H9 (cell line): Measurements from ENCODE around the gene SCAND1. TPM values are rescaled to one million over a fixed set of nuclear protein-coding genes. Genes with fewer than 3 reads are reported as not detected.

Experiments
- DNase-seq: peaks from one replicate; pipeline ENCODE4 v3.0.0-alpha.2; 2017
- H2AFZ ChIP-seq: one replicate; pipeline ENCODE4 v1.6.1; 2013; ENCODE audit warnings: mild to moderate bottlenecking, low read length, control low read depth, moderate library complexity
- H2AK5ac ChIP-seq: 2 replicates; pipeline ENCODE4 v1.6.1; 2013; ENCODE audit warnings: low read length, control low read depth, mixed read lengths; ENCODE audit not compliant: insufficient read length
- H2BK120ac ChIP-seq: one replicate; pipeline ENCODE4 v1.6.1; 2013; ENCODE audit warnings: low read depth, mild to moderate bottlenecking, low read length, control low read depth, inconsistent platforms; ENCODE audit not compliant: poor library complexity, severe bottlenecking
- H2BK12ac ChIP-seq: 2 replicates; pipeline ENCODE4 v1.6.1; 2013; ENCODE audit warnings: low read length, control low read depth, mixed read lengths, low read depth; ENCODE audit not compliant: insufficient read length
- H2BK15ac ChIP-seq: 2 replicates; pipeline ENCODE4 v1.6.1; 2013; ENCODE audit warnings: low read depth, low read length, control low read depth
- H2BK20ac ChIP-seq: one replicate; pipeline ENCODE4 v1.6.1; 2013; ENCODE audit warnings: low read depth, mild to moderate bottlenecking, low read length, control low read depth, inconsistent platforms; ENCODE audit not compliant: poor library complexity, severe bottlenecking
- H2BK5ac ChIP-seq: 2 replicates; pipeline ENCODE4 v1.6.1; 2013; ENCODE audit warnings: low read length, control low read depth, mixed read lengths; ENCODE audit not compliant: insufficient read length
- H3K14ac ChIP-seq: 2 replicates; pipeline ENCODE4 v1.6.1; 2013; ENCODE audit warnings: low read length, control low read depth; ENCODE audit not compliant: insufficient read depth
- H3K18ac ChIP-seq: 2 replicates; pipeline ENCODE4 v1.6.1; 2013; ENCODE audit warnings: low read depth, mild to moderate bottlenecking, mixed read lengths, low read length, control low read depth; ENCODE audit not compliant: insufficient read length
- H3K23ac ChIP-seq: 2 replicates; pipeline ENCODE4 v1.6.1; 2013; ENCODE audit warnings: low read length, control low read depth, mixed read lengths, low read depth; ENCODE audit not compliant: insufficient read length
- H3K23me2 ChIP-seq: 2 replicates; pipeline ENCODE4 v1.6.1; 2013; ENCODE audit warnings: low read depth, mild to moderate bottlenecking, mixed read lengths, low read length, control low read depth; ENCODE audit not compliant: insufficient read length, poor library complexity, severe bottlenecking
- H3K27ac ChIP-seq: 2 replicates; pipeline ENCODE4 v1.5.1; 2013; ENCODE audit warnings: low read length, control low read depth, mixed read lengths, low read depth; ENCODE audit not compliant: insufficient read length
- H3K27me3 ChIP-seq: 2 replicates; pipeline ENCODE4 v1.6.1; 2013; ENCODE audit warnings: low read length, control low read depth, inconsistent platforms; ENCODE audit not compliant: insufficient read depth
- H3K4ac ChIP-seq: 2 replicates; pipeline ENCODE4 v1.6.1; 2013; ENCODE audit warnings: low read depth, mild to moderate bottlenecking, control low read depth, inconsistent platforms, low read length, moderate library complexity
- H3K4me1 ChIP-seq: 2 replicates; pipeline ENCODE4 v1.6.1; 2013; ENCODE audit warnings: low read length, control low read depth, inconsistent platforms; ENCODE audit not compliant: insufficient read depth
- H3K4me2 ChIP-seq: 2 replicates; pipeline ENCODE4 v1.6.1; 2013; ENCODE audit warnings: low read length, control low read depth, mixed read lengths; ENCODE audit not compliant: insufficient read length, insufficient read depth
- H3K56ac ChIP-seq: 2 replicates; pipeline ENCODE4 v1.6.1; 2013; ENCODE audit warnings: low read depth, mild to moderate bottlenecking, mixed read lengths, low read length, control low read depth; ENCODE audit not compliant: insufficient read length
- H3K79me1 ChIP-seq: 2 replicates; pipeline ENCODE4 v1.6.1; 2013; ENCODE audit warnings: low read depth, mild to moderate bottlenecking, moderate library complexity, low read length, control low read depth, inconsistent platforms; ENCODE audit not compliant: insufficient read depth, poor library complexity, severe bottlenecking
- H3K79me2 ChIP-seq: 2 replicates; pipeline ENCODE4 v1.6.1; 2013; ENCODE audit warnings: low read length, control low read depth, inconsistent platforms; ENCODE audit not compliant: insufficient read depth
- H3K9ac ChIP-seq: 2 replicates; pipeline ENCODE4 v1.6.1; 2013; ENCODE audit warnings: low read length, control low read depth, mixed read lengths; ENCODE audit not compliant: insufficient read length; ENCODE audit errors: extremely low read depth
- H3K9me3 ChIP-seq: one replicate; pipeline ENCODE4 v1.6.1; 2013; ENCODE audit warnings: low read depth, low read length, inconsistent platforms; ENCODE audit not compliant: control insufficient read depth
- H3T11ph ChIP-seq: one replicate; pipeline ENCODE4 v1.6.1; 2013; ENCODE audit warnings: mild to moderate bottlenecking, low read length, control low read depth, inconsistent platforms
- H4K20me1 ChIP-seq: one replicate; pipeline ENCODE4 v1.6.1; 2013; ENCODE audit not compliant: control insufficient read depth, insufficient read length, insufficient read depth
- H4K5ac ChIP-seq: 2 replicates; pipeline ENCODE4 v1.6.1; 2013; ENCODE audit warnings: low read depth, mild to moderate bottlenecking, mixed read lengths, low read length, control low read depth; ENCODE audit not compliant: insufficient read length
- H4K8ac ChIP-seq: replicated peaks from 2 replicates; pipeline ENCODE4 v1.6.1; 2013; ENCODE audit warnings: low read length, control low read depth, mixed read lengths, low read depth; ENCODE audit not compliant: insufficient read length
- H4K91ac ChIP-seq: 2 replicates; pipeline ENCODE4 v1.6.1; 2013; ENCODE audit warnings: low read depth, mild to moderate bottlenecking, moderate library complexity, mixed read lengths, low read length, control low read depth; ENCODE audit not compliant: insufficient read length
- H3K27ac Mint-ChIP-seq, 3 experiments: 2 replicates in 2 of 3; 3 replicates in 1 of 3; pipeline ENCODE4 v1.8.0; 2020 to 2021; ENCODE audit warnings: mixed read lengths in 3 of 3, mild to moderate bottlenecking in 1 of 3, moderate library complexity in 1 of 3
- H3K27me3 Mint-ChIP-seq: 2 replicates; pipeline ENCODE4 v1.8.0; 2021; ENCODE audit warnings: low read depth, mild to moderate bottlenecking, moderate library complexity, mixed read lengths
- H3K36me3 Mint-ChIP-seq, 3 experiments: 2 replicates in 2 of 3; 3 replicates in 1 of 3; pipeline ENCODE4 v1.8.0; 2020 to 2021; ENCODE audit warnings: low read depth in 3 of 3, mixed read lengths in 3 of 3; ENCODE audit not compliant: insufficient read depth in 1 of 3
- H3K4me1 Mint-ChIP-seq, 2 experiments: 2 replicates each; pipeline ENCODE4 v1.8.0; 2020; ENCODE audit warnings: mixed read lengths in 2 of 2
- H3K4me3 Mint-ChIP-seq, 2 experiments: 2 replicates in 1 of 2; 3 replicates in 1 of 2; pipeline ENCODE4 v1.8.0; 2020 to 2021; ENCODE audit warnings: mild to moderate bottlenecking in 2 of 2, mixed read lengths in 2 of 2, moderate library complexity in 1 of 2
- H3K9me3 Mint-ChIP-seq, 2 experiments: 2 replicates in 1 of 2; 3 replicates in 1 of 2; pipeline ENCODE4 v1.8.0; 2020; ENCODE audit warnings: mild to moderate bottlenecking in 2 of 2, mixed read lengths in 2 of 2, moderate library complexity in 1 of 2
- WGBS: extraction: QIAGEN DNeasy Blood & Tissue Kit; methylation state at CpG from one replicate; pipeline ENCODE4 v1.1.7; 2013; ENCODE audit warnings: missing lambda C conversion rate, low lambda C conversion rate, mixed read lengths; ENCODE audit not compliant: insufficient read length; ENCODE audit errors: extremely low coverage; 5-methylcytosine and 5-hydroxymethylcytosine counted together
- total RNA-seq: library from RNA; stranded (reverse); gene quantifications from 2 replicates; pipeline ENCODE4 v1.2.1, GENCODE V29; 2021
- TF ChIP-seq, protein P1 (sequence below): fragments of 200-600 bp; sonication (generic); conservative IDR thresholded peaks from 3 replicates; pipeline ENCODE4 v1.8.0; 2021; ENCODE audit warnings: antibody characterized with exemption, mild to moderate bottlenecking

SCAND1 gene
- total RNA-seq, 1 experiment from 2014 or later = 59.1 TPM

DNA sequence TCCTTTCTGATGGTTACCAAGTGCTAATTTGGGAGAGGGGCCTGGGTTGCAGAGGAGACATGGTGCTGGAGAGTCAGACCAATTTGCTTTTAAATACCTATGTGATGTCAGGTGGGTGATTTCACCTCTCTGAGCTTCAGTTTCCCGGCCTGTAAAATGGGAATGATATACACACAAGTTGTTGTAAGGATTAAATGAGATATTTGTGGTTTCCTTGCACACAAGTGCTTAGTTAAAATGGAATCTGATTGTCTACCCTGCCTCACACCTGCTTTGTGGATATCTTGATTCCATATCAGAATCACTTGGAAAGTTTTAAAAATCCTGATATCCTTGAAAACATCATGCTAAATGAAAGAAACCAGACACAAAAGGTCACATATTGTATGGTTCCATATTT is 44.5 kb downstream of the SCAND1 start:
- no peak overlapping the region for H3K56ac ChIP-seq
- peaks cover 12 to 50% (median 43%) of the 10 kb centered on the region in 3 experiments for H3K36me3 Mint-ChIP-seq
- H3K4ac ChIP-seq = no peak overlapping the region
- WGBS = no CpG with 5 or more reads among the region's 1 CpG
- H4K91ac ChIP-seq = no peak overlapping the region
- H3K14ac ChIP-seq = no peak overlapping the region
- no peaks in the 10 kb centered on the region for H3K27me3 ChIP-seq
- H3K4me1 Mint-ChIP-seq = peaks cover 20 to 34% of the 10 kb centered on the region in 2 experiments
- DNase-seq = no peak
- no peak overlapping the region for H3K18ac ChIP-seq
- no peak overlapping the region for H2AFZ ChIP-seq
- H3K79me2 ChIP-seq = no peaks in the 10 kb centered on the region
- H4K20me1 ChIP-seq = no peaks in the 10 kb centered on the region
- H3K9ac ChIP-seq = no peak overlapping the region
- H2BK5ac ChIP-seq = no peak overlapping the region
- no peak overlapping the region for H4K8ac ChIP-seq
- H4K5ac ChIP-seq = no peak overlapping the region
- H3T11ph ChIP-seq = no peak overlapping the region
- no peak overlapping the region for H2BK12ac ChIP-seq
- H3K79me1 ChIP-seq = no peaks in the 10 kb centered on the region
- no peak overlapping the region for H3K4me2 ChIP-seq
- H3K9me3 ChIP-seq = no peaks in the 10 kb centered on the region
- no peak overlapping the region for H2AK5ac ChIP-seq
- no peak overlapping the region for H2BK15ac ChIP-seq
- H3K9me3 Mint-ChIP-seq = no peaks in the 10 kb centered on the region
- peak overlapping the region in 1 of 3 experiments; percentile 59; a peak in 2 of 7 replicates for H3K27ac Mint-ChIP-seq
- TF ChIP-seq, protein P1, sequence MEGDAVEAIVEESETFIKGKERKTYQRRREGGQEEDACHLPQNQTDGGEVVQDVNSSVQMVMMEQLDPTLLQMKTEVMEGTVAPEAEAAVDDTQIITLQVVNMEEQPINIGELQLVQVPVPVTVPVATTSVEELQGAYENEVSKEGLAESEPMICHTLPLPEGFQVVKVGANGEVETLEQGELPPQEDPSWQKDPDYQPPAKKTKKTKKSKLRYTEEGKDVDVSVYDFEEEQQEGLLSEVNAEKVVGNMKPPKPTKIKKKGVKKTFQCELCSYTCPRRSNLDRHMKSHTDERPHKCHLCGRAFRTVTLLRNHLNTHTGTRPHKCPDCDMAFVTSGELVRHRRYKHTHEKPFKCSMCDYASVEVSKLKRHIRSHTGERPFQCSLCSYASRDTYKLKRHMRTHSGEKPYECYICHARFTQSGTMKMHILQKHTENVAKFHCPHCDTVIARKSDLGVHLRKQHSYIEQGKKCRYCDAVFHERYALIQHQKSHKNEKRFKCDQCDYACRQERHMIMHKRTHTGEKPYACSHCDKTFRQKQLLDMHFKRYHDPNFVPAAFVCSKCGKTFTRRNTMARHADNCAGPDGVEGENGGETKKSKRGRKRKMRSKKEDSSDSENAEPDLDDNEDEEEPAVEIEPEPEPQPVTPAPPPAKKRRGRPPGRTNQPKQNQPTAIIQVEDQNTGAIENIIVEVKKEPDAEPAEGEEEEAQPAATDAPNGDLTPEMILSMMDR = no peak
- no peak overlapping the region for H2BK120ac ChIP-seq
- no peak overlapping the region for H3K27ac ChIP-seq
- H3K4me3 Mint-ChIP-seq = no peak overlapping the region
- H2BK20ac ChIP-seq = no peak overlapping the region
- H3K23me2 ChIP-seq = no peaks in the 10 kb centered on the region
- peaks cover 11% of the 10 kb centered on the region for H3K4me1 ChIP-seq
- no peaks in the 10 kb centered on the region for H3K27me3 Mint-ChIP-seq
- no peak overlapping the region for H3K23ac ChIP-seq
